ENCODE results near the gene MLLT11. TPM values are rescaled to one million over a fixed set of nuclear protein-coding genes. Genes with fewer than 3 reads are reported as not detected.

The MLLT11 gene
- total and polyA plus RNA-seq, 10 of the 15 experiments (the other 5 are each of a cell fraction or from before 2014, with no cell fraction given), result 6.2 to 27.3 (median 9.2) TPM

DNA sequence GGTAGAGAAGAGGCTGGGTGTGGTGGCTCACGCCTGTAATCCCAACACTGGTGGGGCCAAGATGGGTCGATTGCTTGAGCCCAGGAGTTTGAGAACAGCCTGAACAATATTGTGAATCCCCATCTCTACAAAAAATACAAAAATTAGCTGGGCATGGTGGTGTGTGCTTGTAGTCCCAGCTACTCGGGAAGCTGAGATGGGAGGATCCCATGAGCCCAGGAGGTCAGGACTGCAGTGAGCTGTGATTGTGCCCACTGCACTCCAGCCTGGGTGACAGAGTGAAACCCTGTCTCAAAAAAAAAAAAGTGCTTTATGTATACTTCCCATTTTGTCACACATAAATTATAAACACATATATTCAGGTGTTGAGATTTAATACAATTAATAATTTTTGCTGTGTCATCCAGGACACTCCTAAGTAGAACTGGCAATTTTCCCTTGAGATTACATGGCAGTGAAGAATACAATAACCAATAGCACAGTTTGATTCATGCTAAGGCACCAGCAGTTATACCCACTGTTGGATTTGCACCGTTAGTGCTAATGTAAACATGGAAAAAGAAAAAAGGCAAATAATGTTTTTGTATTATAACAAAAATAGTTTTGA, 25.9 kb downstream of the MLLT11 start:
- FAIRE-seq, result no peak
- in situ Hi-C loops (cut with MboI) (no loop called here), intact Hi-C loops (cut with micrococcal nuclease; ENCODE audit: unreplicated experiment) (no loop called here)
- ATAC-seq, result no peak
- no peaks in the 10 kb centered on the region for H3K36me3 ChIP-seq (ENCODE audit: control insufficient read depth in 2 of 2, insufficient read depth in 2 of 2, low read length in 1 of 2)
- DNase-seq (ENCODE audit: low read depth, low spot score), result no peak
- RAD21 ChIA-PET (ENCODE audit: unreplicated experiment), result interaction anchor here (1.3 kb wide), 1 partner anchor 14 kb away, joined by 7 read pairs; no protein-coding TSS in a partner anchor
- POLR2A ChIA-PET, result interaction anchor here (0.6 kb wide), 1 partner anchor 336 kb away, joined by 3 read pairs; no protein-coding TSS in a partner anchor
- 81% methylated on average over 4 of the region's 4 CpGs for WGBS (ENCODE audit: insufficient coverage, insufficient replicate concordance, low lambda C conversion rate, missing lambda C conversion rate)
- no peaks in the 10 kb centered on the region for H3K79me2 ChIP-seq (ENCODE audit: control insufficient read depth, insufficient read depth, low read length)
- no peak overlapping the region for H3K4me3 ChIP-seq
- TF ChIP-seq, protein P1, sequence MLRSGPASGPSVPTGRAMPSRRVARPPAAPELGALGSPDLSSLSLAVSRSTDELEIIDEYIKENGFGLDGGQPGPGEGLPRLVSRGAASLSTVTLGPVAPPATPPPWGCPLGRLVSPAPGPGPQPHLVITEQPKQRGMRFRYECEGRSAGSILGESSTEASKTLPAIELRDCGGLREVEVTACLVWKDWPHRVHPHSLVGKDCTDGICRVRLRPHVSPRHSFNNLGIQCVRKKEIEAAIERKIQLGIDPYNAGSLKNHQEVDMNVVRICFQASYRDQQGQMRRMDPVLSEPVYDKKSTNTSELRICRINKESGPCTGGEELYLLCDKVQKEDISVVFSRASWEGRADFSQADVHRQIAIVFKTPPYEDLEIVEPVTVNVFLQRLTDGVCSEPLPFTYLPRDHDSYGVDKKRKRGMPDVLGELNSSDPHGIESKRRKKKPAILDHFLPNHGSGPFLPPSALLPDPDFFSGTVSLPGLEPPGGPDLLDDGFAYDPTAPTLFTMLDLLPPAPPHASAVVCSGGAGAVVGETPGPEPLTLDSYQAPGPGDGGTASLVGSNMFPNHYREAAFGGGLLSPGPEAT (IDR thresholded peaks at IDR 0.05; ENCODE audit: low read depth), result no peak
- TF ChIP-seq MYB (IDR thresholded peaks at IDR 0.05; ENCODE audit: borderline replicate concordance, low read depth, low read length), result no peak
- TF ChIP-seq JUND (IDR thresholded peaks at IDR 0.05; ENCODE audit: low read depth, low read length), result no peak
- TF ChIP-seq KAT2A (conservative IDR thresholded peaks at IDR 0.05; ENCODE audit: control insufficient read depth, low read depth, low read length), result no peak
- TF ChIP-seq SUPT20H (IDR thresholded peaks at IDR 0.05; ENCODE audit: borderline replicate concordance, control insufficient read depth, low read depth, low read length), result no peak
- TF ChIP-seq, protein P2, sequence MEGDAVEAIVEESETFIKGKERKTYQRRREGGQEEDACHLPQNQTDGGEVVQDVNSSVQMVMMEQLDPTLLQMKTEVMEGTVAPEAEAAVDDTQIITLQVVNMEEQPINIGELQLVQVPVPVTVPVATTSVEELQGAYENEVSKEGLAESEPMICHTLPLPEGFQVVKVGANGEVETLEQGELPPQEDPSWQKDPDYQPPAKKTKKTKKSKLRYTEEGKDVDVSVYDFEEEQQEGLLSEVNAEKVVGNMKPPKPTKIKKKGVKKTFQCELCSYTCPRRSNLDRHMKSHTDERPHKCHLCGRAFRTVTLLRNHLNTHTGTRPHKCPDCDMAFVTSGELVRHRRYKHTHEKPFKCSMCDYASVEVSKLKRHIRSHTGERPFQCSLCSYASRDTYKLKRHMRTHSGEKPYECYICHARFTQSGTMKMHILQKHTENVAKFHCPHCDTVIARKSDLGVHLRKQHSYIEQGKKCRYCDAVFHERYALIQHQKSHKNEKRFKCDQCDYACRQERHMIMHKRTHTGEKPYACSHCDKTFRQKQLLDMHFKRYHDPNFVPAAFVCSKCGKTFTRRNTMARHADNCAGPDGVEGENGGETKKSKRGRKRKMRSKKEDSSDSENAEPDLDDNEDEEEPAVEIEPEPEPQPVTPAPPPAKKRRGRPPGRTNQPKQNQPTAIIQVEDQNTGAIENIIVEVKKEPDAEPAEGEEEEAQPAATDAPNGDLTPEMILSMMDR (IDR thresholded peaks at IDR 0.05 in 2 of 3, conservative IDR thresholded peaks at IDR 0.05 in 1 of 3; ENCODE audit: control insufficient read depth in 2 of 3, extremely low read depth in 1 of 3, insufficient read depth in 1 of 3, low read depth in 3 of 3, low read length in 3 of 3), result no peak
- TF ChIP-seq TARDBP (IDR thresholded peaks at IDR 0.05; ENCODE audit: borderline replicate concordance), result no peak
- no peak for TF ChIP-seq EED (IDR thresholded peaks at IDR 0.05; ENCODE audit: low read depth)
- no peak for TF ChIP-seq SREBF1 (IDR thresholded peaks at IDR 0.05; ENCODE audit: low read length)
- TF ChIP-seq, protein P3, sequence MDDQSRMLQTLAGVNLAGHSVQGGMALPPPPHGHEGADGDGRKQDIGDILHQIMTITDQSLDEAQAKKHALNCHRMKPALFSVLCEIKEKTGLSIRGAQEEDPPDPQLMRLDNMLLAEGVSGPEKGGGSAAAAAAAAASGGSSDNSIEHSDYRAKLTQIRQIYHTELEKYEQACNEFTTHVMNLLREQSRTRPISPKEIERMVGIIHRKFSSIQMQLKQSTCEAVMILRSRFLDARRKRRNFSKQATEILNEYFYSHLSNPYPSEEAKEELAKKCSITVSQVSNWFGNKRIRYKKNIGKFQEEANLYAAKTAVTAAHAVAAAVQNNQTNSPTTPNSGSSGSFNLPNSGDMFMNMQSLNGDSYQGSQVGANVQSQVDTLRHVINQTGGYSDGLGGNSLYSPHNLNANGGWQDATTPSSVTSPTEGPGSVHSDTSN (IDR thresholded peaks at IDR 0.05; ENCODE audit: insufficient replicate concordance, low read depth, low read length), result no peak
- TF ChIP-seq, protein P4, sequence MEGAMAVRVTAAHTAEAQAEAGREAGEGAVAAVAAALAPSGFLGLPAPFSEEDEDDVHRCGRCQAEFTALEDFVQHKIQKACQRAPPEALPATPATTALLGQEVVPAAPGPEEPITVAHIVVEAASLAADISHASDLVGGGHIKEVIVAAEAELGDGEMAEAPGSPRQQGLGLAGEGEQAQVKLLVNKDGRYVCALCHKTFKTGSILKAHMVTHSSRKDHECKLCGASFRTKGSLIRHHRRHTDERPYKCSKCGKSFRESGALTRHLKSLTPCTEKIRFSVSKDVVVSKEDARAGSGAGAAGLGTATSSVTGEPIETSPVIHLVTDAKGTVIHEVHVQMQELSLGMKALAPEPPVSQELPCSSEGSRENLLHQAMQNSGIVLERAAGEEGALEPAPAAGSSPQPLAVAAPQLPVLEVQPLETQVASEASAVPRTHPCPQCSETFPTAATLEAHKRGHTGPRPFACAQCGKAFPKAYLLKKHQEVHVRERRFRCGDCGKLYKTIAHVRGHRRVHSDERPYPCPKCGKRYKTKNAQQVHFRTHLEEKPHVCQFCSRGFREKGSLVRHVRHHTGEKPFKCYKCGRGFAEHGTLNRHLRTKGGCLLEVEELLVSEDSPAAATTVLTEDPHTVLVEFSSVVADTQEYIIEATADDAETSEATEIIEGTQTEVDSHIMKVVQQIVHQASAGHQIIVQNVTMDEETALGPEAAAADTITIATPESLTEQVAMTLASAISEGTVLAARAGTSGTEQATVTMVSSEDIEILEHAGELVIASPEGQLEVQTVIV (IDR thresholded peaks at IDR 0.05; ENCODE audit: borderline replicate concordance, partially characterized antibody), result no peak
- TF ChIP-seq CREM (IDR thresholded peaks at IDR 0.05; ENCODE audit: low read depth), result no peak
- no peaks in the 10 kb centered on the region for H3K27me3 ChIP-seq (replicated peaks in 1 of 2; ENCODE audit: control insufficient read depth in 2 of 2, insufficient read depth in 2 of 2, low read length in 1 of 2)
- no peaks in the 10 kb centered on the region for H3K9me3 ChIP-seq (replicated peaks; ENCODE audit: control insufficient read depth, insufficient read depth, low read length)
- H3K27ac ChIP-seq (ENCODE audit: control insufficient read depth, insufficient read depth), result no peak overlapping the region
- no TSS peak for BruUV-seq (replicated peaks)
- no peak overlapping the region for H3K9ac ChIP-seq (ENCODE audit: control insufficient read depth, insufficient read depth, low read length)
- SMC1A ChIA-PET (ENCODE audit: uncharacterized antibody, unreplicated experiment), result interaction anchor here (0.7 to 1.5 kb wide), 3 partner anchors 14 to 62 kb away, joined by 3 to 5 read pairs (median 3); no protein-coding TSS in a partner anchor
- no peaks in the 10 kb centered on the region for H4K20me1 ChIP-seq (ENCODE audit: control insufficient read depth, insufficient read depth)
- no peak overlapping the region for H3K4me2 ChIP-seq (ENCODE audit: control insufficient read depth, insufficient read depth)
- H3K4me1 ChIP-seq (ENCODE audit: control insufficient read depth, insufficient read depth, low read length), result no peaks in the 10 kb centered on the region
- H2AFZ ChIP-seq (ENCODE audit: control insufficient read depth, low read depth, low read length), result no peak overlapping the region
- CTCF ChIA-PET, result interaction anchor here (0.7 to 3.4 kb wide), 5 partner anchors 11 to 70 kb away, joined by 3 to 18 read pairs (median 3); partner anchors contain the start of gene TNFAIP8L2

All from GM12878 (cell line).